Inflammatory macrophage treated with lipopolysaccharide for 4 hours (primary cell): ENCODE results near the gene BCORL1.

Experiments used
- DNase-seq: peaks from one replicate; pipeline ENCODE4 v3.0.0-alpha.2; 2020

The BCORL1 gene

DNA sequence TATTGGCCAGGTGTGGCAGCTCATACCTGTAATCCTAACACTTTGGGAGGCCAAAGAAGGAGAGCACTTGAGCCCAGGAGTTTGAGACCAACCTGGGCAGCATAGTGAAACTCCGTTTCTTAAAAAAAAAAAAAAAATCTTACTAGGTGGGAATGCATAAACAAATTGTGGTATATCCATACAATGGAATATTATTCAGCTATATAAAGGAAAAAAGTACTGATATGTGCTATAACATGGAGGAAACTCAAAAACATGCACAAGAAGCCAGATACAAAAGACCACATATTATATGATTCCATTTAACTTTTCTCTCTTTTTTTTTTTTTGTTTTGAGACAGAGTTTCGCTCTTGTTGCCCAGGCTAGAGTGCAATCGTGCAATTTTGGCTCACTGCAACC is 13.5 kb upstream of the BCORL1 start:
- DNase-seq: no peak

DNA sequence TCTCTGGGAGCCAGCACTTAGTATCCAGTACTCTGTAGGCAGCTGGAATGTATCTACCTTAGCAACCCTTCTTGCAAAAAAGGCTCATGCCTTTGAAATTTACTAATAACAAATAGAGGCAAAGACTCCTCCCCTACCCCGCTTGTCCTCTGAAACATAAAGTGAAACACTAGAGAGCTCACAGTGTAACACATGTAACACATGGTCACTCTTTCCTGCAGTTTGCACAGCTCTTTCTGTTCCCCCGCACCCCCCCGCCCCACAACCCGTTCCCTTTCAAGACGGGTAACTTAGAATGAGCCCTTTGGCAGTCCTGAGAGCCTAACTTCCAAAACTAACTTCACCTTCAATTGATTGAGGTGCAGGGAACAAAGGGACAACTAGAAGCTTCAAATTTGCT is 6.0 kb upstream of the BCORL1 start:
- no peak for DNase-seq

DNA sequence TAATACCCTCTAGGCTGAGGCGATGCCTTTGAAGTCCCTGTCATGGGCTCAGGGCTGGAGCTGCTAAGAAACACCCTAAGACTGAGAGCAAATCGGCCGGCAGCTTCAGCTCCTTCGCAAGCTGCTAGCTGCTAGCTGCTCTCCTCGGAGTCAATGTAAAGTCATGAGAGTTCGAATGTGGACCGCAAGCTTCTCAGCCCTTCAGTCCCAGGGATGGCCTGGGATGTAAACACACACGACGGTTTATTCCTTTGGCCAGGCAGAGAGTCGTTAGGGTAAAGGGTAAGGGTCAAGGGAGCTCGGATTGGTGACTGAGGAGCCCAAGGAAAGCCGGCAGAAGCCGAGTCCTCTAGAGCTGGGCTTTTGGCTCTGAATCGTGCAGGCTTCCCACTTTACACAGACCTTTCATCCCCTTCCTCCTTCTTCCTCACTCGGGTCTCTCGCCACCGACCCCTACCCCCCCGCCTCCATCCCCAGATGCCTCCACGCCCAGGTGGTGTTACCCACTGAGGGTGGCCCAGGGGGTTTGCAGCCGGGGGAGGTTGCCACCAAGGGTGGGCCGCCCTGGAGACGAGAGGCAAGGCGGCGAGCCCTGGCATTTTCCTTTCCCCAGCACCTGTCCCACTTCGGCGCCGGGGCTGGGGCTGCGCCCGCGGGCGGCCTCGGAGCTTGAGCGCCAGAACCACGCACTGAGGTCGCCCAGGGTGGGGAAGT is 3.1 kb upstream of the BCORL1 start:
- DNase-seq: no peak

DNA sequence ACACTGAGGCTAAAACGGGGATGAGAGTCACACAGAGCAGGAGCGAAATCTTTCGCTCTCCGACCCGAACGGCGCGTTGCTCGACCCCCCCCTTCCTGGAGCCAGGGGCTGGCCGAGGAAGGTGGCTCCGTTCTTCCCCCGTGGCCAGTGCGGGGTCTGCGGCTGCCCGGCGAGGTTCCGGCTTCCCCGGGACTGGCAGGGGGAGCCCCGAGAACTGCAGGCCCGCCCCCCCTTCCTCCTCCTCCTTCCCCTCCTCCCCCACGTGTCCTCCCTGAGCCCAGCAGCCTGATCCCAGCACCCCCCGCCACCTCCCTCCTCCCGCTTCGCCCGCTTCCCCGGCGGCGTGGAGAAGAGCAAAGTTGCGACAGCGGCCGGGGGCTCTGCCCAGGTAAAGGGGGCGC is 2.4 kb upstream of the BCORL1 start:
- no peak for DNase-seq

DNA sequence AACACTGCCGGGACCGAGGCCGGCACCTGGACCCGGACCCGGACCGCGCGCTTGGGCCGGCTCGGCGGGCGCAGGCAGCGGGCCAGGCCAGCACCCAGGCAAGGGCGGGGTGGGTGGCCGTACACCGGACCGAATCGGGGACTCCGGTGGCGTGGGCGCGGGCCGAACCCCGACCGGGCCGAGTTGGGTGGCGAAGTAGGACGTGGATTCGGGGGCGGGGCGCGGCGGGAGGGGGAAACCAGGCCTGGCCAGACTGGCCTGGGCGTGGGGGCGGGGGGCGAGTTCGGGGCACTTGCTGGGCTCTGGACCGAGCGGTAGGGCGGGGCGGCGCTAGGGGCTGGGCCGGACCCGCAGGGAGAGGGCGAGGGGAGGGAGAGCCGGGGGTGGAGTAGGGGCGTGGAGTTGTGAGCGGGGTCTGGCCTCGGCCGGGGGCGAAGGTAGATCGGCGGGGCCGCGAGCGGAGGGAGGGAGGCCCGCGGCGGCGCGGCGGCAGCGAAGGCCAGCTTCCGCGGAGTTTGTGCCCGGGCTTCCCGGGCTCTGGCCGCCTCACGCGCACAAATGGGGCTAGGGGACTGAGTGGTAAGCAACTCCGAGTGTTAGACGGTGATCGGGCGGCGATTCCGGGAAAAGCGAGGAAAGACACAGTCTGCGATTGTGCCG is 1.8 kb upstream of the BCORL1 start:
- DNase-seq: no peak

DNA sequence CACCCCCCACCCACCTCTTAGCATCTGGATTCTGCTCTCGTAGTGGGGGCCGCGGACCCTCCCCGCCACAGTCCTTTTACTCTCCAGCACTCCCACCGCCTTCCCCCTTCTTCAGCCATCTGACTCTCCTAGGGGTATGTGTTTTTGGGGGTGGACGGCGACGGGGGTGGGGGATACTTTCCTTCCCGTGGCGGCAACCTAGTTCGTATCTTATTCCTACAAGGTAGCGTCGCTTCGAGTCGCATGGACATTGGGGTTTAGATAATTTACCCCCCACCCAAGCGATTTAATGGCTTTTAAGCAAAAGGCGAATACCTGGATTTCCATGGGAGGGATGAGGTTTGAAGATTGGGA is 1.3 kb upstream of the BCORL1 start:
- DNase-seq: no peak

DNA sequence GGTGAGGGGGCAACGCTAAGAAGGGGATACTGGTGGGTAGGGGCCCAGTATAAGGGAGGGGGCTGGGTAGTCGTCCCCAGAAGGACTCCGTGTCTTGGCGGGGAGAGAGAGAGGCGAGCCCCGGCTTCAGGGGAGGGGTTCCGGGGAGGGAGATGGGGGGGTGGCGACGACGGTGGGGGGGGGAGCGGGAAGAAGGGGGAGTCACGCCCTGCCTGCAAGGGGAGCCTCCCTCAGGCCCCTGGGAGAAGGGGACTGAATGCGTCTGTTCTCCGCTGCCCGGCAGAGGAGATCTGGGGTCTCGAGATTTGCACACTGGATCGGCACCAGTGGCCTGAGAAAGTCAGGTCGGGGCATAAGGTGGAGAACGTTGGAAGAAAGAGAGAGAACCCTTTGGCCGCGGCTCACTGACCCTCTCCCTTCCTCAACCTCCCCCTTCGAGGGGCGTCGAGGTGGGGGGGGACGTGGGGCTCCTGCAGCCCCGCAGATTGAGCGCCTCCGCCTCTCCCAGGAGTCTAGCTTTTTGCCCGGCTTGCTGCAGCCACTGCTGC is 609 bp upstream of the BCORL1 start:
- DNase-seq: no peak

DNA sequence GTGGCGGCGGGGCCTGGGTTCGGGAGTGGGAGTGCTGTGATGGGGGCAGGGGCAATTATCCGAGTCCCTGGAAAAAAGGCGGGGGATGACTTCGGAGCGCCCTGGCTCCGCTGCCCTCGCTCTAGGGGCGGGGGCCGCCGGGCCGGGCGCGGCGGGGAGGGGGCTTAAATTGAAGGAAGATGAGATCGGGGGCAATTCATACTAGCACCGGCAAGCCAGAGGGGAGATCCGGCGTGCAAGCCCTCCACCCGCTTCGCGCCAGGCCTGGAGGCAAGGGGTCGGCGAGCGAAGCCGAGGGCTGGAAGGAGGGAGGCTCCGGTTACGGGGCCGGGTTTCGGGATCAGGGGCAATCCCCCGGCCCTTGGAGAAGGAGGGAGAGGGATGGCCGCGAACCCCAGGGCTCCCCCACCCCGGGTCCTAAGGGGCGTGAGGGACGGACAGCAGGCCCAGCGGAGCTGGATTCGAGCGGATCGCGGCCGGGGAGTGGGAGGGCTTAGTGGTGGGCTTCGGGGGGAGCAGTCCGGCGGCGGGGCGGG is 1.2 kb downstream of the BCORL1 start:
- no peak for DNase-seq

DNA sequence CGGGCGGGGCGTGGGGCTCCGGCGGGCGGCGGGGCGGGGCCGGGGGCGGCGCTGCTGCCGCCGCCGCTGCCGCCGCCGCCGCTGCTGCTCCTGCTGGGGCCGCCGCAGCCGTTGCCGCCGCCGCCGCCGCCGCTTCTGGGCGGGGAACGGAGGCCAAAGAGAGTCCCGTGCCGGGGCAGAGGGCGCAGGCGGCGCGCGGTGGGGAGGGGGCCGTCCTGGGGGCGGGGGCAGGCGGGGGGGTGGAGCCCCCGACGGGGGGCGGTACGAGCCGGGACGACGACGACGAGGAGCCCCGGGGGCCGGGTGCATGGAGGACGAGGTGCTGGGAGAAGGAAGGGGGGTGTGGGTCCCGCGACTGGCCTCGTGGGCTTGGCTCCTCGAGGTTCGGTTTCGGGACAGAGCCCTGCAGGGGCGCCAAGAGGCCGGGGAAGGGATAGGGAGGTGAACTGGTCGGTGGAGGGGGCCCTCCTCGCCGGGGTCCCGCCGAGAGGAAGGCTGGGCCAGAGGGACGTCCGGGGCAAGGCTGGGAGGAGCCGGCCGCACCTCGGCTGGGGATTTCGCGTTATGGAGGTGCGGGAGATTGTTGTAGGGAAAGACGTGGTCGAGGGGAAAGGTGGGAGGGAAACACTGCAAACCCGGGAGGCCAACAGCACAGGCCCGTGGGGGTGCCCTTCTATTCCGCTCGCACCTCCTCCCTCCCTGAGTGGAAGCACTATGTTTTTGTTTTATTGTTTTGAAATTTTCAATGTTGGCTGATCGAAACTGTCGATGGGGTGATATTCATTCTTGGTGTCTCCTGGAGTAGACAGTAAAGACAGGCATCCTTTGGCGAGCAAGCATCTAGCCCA is 1.9 kb downstream of the BCORL1 start:
- no peak for DNase-seq

DNA sequence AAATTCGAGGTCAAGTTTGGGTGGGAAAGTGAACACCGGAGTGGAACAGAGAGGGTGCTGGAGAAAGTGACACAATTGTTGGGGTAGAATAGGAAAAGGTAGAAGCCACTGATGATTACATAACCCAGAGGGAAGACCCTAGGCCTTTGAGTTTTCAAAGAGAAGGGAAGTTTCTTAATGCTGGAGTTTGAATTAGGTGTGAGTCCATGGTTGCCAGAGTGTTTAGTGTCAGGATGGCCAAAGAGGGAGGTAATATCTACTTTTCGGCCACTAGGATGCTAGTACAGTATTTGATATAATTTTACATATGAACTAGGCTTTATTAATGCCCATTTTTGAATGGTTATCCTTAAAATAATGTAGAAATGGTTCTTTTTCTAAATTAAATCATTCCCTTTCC is 5.4 kb downstream of the BCORL1 start:
- no peak for DNase-seq

DNA sequence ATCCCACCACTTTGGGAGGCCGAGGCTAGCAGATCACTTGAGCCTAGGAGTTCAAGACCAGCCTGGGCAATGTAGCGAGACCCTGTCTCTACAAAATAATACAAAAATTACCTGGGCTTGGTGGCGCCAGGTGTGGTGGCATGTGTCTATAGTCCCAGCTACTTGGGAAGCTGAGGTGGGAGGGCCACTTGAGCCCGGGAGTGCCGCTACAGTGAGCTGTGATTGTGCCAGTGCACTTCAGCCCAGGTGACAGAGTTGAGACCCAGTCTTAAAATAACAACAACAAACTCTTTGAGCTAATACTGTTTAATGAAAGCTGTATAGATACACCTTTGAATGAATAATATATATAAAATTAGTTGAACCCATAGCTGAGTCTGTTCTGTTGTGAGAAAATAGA is 9.7 kb downstream of the BCORL1 start:
- DNase-seq: no peak

DNA sequence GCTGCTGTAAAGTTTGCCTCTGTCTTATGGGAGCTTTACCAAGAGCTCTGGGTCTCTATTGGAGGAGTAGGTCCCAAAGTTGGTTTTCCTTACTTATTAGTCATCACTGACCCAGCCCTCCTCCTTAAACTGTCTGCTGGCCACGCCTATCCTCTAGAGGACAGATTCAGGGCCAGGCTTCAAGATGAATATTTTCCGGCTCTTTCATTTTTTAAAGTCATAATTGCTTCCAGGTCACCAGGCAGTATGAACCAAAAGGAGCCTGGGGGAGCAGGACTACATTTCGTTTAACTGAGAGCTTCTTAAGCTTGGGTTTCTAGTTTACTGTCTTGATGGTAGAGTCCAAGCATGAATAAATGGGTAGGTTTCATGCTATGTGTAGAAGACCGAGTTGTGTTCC is 13.7 kb downstream of the BCORL1 start:
- DNase-seq: peak; percentile 30

DNA sequence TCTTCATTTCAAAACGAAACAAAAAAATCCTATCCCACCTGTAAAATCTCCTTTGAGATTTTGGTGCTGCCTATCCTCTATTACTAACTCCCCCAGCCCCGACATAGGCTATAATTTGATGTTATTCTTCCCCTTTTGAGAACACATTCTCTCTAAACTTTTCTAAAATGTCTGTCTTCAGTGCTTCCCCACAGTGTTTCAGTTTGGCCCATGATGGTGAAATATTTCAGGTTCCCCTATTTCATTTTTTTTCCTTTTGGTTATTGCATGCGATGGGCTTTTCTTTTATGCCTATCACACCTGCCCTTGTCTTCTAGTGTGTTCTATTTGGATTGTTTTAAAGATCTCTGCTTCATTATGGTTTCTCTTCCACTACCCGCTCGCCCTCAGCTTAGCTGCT is 14.7 kb downstream of the BCORL1 start:
- peak; percentile 43 for DNase-seq

DNA sequence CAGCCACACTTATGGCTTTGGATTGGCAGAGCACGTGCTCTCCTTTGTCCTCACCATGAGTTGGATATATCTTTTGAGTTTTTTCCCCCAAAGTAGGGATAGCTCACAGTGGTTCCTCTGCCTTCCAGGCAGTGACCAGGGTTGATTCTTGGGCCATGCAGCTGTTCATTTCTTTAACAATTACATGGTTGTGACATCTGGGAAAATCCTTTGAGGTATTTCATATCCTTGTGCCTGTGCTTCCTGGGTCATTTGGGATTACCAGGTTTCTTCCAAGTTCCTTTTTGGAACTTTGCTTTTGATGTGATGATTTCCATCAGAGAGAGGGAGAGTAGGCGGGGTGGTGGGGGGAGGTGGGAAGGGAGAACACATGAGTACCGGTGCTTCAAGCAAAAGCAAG is 15.6 kb downstream of the BCORL1 start:
- peak; percentile 50 for DNase-seq

DNA sequence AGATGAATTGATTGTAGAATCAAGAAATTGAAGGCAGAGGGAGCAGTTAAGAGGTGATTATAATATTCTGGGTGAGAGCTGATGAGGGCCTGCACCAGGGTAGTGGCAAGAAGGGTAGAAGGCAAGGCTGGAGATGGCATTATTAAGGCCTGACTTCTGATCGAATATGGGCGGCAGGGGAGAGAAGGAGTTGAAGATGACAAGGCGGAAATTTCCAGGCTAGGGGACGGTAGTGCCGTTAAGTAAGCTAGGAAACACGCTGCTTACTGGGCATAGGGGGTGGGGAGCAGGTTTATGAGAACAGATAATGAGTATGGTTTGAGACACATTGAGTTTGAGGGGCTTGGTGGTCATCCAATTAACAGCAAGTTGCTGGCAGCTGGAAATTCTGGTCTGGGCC is 19.5 kb downstream of the BCORL1 start:
- no peak for DNase-seq

DNA sequence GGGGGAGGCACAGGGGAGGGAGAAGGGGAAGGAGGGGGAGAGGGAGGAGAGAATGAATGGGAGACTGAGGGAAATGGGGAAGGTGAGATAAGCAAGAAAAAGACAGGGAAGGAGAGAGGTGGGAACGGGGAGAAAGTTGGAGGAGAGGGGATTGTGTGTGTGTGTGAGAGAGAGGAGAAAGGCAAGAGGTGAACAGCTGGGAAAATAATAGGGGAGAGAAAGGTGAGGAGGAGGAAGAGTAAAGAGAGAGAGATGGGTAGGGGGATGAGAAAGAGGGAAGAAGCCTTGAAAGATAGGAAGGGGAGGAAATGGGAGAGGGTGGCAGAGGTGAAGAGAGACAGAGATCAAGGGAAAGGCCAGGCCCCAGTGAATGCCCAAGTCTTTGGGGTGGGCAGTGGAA is 20.1 kb downstream of the BCORL1 start:
- DNase-seq: no peak

DNA sequence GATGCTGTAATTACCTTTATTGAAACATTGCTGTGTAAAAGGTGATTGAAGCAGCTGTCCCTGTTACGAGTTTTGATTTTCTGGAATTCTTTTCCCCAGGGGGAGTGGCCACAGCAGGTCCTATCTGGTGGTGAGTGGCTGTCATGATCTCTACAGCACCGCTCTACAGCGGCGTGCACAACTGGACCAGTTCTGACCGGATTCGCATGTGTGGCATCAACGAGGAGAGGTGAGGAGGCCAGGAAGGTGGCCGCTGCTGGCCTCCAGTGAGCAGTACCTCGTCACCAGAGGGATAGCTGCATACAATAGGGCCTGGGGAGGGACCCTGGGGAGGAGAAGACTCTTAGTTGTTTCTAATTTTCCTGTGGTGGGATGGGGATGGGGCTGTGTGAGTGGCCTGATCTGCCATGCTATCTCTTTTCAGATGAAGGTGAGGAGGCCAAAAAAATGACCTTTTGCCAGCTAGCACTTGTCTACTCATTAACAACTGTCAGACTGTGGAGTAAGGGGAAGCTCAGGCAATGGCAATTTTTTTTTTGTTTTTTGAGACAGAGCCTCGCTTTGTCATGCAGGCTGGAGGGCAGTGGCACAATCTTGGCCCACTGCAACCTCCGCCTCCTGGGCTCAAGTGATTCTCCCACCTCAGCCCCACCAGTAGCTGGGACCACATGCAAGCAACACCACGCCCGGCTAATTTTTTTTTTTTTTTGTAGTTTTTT is 22.8 kb downstream of the BCORL1 start:
- DNase-seq: no peak

DNA sequence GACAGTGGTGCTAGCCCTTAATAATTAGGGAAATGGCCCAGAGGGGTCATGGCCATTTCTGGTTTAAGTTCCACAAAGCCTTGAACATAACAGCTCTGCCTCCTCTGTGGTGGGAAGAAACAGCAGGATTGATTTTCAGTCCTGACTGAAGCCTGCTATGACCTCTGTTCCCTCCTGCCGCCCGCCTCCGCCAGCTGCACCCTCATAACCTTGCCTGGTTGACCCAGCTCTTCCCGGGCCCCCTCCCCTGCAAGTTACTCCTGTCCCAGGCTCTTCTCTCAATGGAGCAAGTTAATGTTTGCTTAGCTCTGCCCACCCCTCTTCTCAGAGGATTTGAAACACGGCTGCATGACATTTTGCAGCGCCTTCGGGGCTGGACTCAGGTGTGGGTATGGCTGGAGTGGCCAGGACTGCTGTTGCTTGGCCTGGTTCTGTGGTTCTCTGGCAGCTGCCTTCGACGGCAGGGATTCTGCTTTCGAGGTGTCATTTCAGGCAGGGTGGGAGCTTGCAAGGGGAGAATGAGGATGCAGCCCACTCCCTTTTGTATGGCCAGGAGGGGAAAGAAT is 27.3 kb downstream of the BCORL1 start:
- DNase-seq: no peak

DNA sequence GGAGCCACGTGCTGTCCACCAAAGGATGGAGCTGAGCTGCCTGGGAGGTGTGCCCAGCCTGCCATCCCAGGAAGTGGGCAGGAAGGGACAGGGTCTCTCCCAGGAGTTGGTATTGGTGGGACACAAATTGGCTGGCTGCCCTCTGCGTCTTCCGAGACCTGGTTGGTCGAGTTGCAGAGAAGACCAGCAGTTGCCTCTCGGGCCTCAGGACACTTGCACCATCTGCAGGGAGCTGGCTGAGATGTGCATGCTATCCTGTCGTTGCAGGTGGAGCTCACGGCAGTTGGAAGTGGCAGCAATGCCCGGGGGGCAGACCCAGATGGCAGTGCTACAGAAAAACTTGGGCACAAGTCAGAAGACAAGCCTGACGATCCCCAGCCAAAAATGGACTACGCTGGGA is 30.2 kb downstream of the BCORL1 start:
- no peak for DNase-seq

DNA sequence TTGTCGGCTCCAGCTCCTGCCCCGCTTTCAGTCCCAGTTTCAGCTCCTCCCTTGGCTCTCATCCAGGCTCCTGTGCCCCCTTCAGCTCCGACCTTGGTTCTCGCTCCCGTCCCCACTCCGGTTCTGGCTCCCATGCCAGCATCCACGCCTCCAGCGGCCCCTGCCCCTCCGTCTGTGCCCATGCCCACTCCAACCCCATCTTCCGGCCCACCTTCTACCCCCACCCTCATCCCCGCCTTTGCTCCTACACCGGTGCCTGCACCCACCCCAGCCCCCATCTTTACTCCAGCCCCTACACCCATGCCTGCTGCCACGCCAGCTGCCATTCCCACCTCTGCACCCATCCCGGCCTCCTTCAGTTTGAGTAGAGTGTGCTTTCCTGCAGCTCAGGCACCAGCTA is 31.2 kb downstream of the BCORL1 start:
- DNase-seq: no peak

DNA sequence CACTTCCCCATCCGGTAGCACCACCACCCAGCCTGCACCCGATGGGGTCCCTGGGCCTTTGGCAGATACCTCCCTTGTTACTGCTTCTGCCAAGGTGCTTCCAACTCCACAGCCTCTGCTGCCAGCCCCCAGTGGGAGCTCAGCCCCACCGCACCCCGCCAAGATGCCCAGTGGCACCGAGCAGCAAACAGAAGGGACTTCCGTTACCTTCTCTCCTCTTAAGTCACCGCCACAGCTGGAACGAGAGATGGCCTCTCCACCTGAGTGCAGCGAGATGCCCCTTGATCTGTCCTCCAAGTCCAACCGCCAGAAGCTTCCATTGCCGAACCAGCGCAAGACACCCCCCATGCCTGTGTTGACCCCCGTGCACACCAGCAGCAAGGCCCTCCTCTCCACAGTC is 31.9 kb downstream of the BCORL1 start:
- no peak for DNase-seq

DNA sequence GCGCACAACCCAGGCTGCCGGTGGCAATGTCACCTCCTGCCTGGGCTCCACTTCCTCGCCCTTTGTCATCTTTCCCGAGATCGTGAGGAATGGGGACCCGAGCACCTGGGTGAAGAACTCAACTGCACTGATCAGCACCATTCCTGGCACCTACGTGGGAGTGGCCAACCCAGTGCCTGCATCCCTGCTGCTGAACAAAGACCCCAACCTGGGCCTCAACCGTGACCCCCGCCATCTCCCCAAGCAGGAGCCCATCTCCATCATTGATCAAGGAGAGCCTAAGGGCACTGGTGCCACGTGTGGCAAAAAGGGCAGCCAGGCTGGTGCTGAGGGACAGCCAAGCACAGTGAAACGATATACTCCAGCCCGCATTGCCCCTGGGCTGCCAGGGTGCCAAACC is 32.3 kb downstream of the BCORL1 start:
- DNase-seq: no peak

DNA sequence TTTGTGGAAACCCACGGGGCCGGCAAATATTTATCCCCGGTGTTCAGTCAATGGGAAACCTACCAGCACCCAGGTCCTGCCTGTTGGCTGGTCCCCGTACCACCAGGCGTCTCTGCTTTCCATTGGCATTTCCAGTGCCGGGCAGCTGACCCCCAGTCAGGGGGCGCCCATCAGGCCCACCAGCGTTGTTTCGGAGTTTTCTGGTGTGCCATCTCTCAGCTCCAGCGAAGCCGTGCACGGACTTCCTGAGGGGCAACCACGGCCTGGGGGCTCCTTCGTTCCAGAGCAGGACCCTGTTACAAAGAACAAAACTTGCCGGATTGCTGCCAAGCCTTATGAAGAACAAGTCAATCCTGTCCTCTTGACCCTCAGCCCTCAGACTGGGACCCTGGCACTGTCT is 32.7 kb downstream of the BCORL1 start:
- no peak for DNase-seq
